Vagina (tissue), 2 donors: Measurements from ENCODE around the gene PLPPR5.

ENCODE experiments used
- POLR2A ChIP-seq, 2 donors: fragments of 450-650 bp; IDR thresholded peaks; one replicate each; pipeline ENCODE4 v1.6.1; 2017; ENCODE audit warnings: antibody characterized with exemption in 2 of 2, mild to moderate bottlenecking in 2 of 2, moderate library complexity in 2 of 2
- POLR2AphosphoS5 ChIP-seq, 2 donors: sonication (generic); formaldehyde crosslinking; IDR thresholded peaks; one replicate each; pipeline ENCODE4 v1.9.0; 2017; ENCODE audit warnings: antibody characterized with exemption in 2 of 2, mild to moderate bottlenecking in 2 of 2, low read depth in 1 of 2; ENCODE audit not compliant: insufficient read depth in 1 of 2
- TF ChIP-seq, protein P1 (sequence below), 3 experiments: fragments of 450-650 bp in 2 of 3; fragments of 200-600 bp in 1 of 3; sonication (generic) in 1 of 3; IDR thresholded peaks; one replicate each; pipeline ENCODE4 v1.5.1; 2017 to 2019; ENCODE audit warnings: antibody characterized with exemption in 3 of 3, mild to moderate bottlenecking in 2 of 3, moderate library complexity in 2 of 3

DNA sequence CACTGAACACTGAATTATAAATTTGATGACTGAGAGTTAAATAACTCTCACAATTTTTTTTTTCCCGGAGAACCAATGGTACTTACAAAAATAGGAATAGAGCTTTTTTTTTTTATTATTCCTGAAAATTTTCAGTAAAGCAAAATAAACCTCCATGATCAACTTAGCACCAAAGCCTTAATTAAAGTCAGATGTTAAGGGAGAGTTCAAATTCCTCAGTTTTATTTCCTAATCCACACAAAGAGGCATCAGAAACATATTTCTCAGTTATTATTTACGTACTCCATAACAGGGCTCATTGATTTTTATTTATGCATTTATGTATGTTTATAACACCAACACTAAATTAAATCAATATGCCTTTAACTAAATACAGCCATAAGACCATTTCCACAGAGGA is 55.5 kb downstream of the PLPPR5 start:
- TF ChIP-seq, protein P1, sequence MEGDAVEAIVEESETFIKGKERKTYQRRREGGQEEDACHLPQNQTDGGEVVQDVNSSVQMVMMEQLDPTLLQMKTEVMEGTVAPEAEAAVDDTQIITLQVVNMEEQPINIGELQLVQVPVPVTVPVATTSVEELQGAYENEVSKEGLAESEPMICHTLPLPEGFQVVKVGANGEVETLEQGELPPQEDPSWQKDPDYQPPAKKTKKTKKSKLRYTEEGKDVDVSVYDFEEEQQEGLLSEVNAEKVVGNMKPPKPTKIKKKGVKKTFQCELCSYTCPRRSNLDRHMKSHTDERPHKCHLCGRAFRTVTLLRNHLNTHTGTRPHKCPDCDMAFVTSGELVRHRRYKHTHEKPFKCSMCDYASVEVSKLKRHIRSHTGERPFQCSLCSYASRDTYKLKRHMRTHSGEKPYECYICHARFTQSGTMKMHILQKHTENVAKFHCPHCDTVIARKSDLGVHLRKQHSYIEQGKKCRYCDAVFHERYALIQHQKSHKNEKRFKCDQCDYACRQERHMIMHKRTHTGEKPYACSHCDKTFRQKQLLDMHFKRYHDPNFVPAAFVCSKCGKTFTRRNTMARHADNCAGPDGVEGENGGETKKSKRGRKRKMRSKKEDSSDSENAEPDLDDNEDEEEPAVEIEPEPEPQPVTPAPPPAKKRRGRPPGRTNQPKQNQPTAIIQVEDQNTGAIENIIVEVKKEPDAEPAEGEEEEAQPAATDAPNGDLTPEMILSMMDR (IDR thresholded peaks at IDR 0.05), result no peak
- TF ChIP-seq POLR2AphosphoS5 (IDR thresholded peaks at IDR 0.05; ENCODE audit: insufficient read depth in 1 of 2, low read depth in 1 of 2), result no peak
- no peak for TF ChIP-seq POLR2A (IDR thresholded peaks at IDR 0.05)
